SK-N-SH (cell line): Measurements from ENCODE around the gene LECT2. TPM values are rescaled to one million over a fixed set of nuclear protein-coding genes. Genes with fewer than 3 reads are reported as not detected.
A peak's percentile ranks its signal among the peaks of the same experiment; 100 is the strongest.

Experiments used
- CTCF ChIA-PET: fragments of 300-600, 350-600 bp; formaldehyde crosslinking; extraction: SDS; loops from one replicate; lab custom pipeline; 2021; lab: Yijun Ruan, JAX
- POLR2A ChIA-PET: fragments of 350-600 bp; sonication (Branson Sonifier 250); formaldehyde crosslinking; extraction: SDS; loops from one replicate; lab custom pipeline; 2020; ENCODE audit warnings: antibody characterized with exemption, inconsistent platforms; lab: Yijun Ruan, JAX
- DNase-seq: peaks from one replicate; pipeline ENCODE4 v3.0.0; 2012
- H2AFZ ChIP-seq: fragments of 200-600 bp; sonication (generic); 2 replicates; pipeline ENCODE4 v1.8.1; 2016; ENCODE audit warnings: antibody characterized with exemption, mild to moderate bottlenecking, low read depth
- H3F3A ChIP-seq: fragments of 200-600 bp; sonication (generic); replicated peaks from 2 replicates; pipeline ENCODE3; 2016; ENCODE audit warnings: antibody characterized with exemption, mild to moderate bottlenecking; ENCODE audit not compliant: insufficient read depth
- H3K27ac ChIP-seq, 2 experiments: fragments of 200-500 bp in 1 of 2; fragments of 200-600 bp in 1 of 2; sonication (Bioruptor generic) in 1 of 2; sonication (generic), shearing (Covaris generic) in 1 of 2; 2 replicates each; pipeline versions ENCODE4 v1.5.1 to v1.6.1; 2014 to 2016; ENCODE audit warnings: low read depth in 2 of 2, inconsistent platforms in 1 of 2, low read length in 1 of 2, mild to moderate bottlenecking in 1 of 2, mixed read lengths in 1 of 2
- H3K27me3 ChIP-seq: fragments of 200-600 bp; sonication (generic), shearing (Covaris generic); 2 replicates; pipeline ENCODE4 v1.6.1; 2016; ENCODE audit warnings: mixed run types; ENCODE audit not compliant: insufficient read depth
- H3K36me3 ChIP-seq, 2 experiments: fragments of 200-500 bp in 1 of 2; fragments of 200-600 bp in 1 of 2; sonication (Bioruptor generic) in 1 of 2; sonication (generic) in 1 of 2; replicated peaks in 1 of 2; 2 replicates each; pipeline versions ENCODE3 to v1.5.1; 2014 to 2016; ENCODE audit warnings: low read length in 1 of 2, mild to moderate bottlenecking in 1 of 2; ENCODE audit not compliant: insufficient read depth in 2 of 2, control insufficient read depth in 1 of 2
- H3K4me1 ChIP-seq, 2 experiments: fragments of 200-500 bp in 1 of 2; fragments of 200-600 bp in 1 of 2; sonication (Bioruptor generic) in 1 of 2; sonication (generic), shearing (Covaris generic) in 1 of 2; 2 replicates each; pipeline versions ENCODE4 v1.5.1 to v1.6.1; 2014 to 2016; ENCODE audit warnings: low read depth in 1 of 2, low read length in 1 of 2, mixed run types in 1 of 2; ENCODE audit not compliant: insufficient read depth in 2 of 2, control insufficient read depth in 1 of 2
- H3K4me2 ChIP-seq: fragments of 200-600 bp; sonication (generic), shearing (Covaris generic); 2 replicates; pipeline ENCODE4 v1.6.1; 2017; ENCODE audit warnings: mixed run types
- H3K4me3 ChIP-seq, 2 experiments: fragments of 200-500 bp in 1 of 2; fragments of 200-600 bp in 1 of 2; sonication (Bioruptor generic) in 1 of 2; sonication (generic), shearing (Covaris generic) in 1 of 2; 2 replicates each; pipeline versions ENCODE4 v1.5.1 to v1.8.1; 2014 to 2016; ENCODE audit warnings: low read depth in 2 of 2, inconsistent platforms in 1 of 2, low read length in 1 of 2, mild to moderate bottlenecking in 1 of 2, mixed read lengths in 1 of 2, moderate library complexity in 1 of 2
- H3K79me2 ChIP-seq: fragments of 200-600 bp; sonication (generic); 2 replicates; pipeline ENCODE4 v1.8.1; 2017; ENCODE audit warnings: mild to moderate bottlenecking; ENCODE audit not compliant: insufficient read depth
- H3K9ac ChIP-seq: fragments of 200-600 bp; sonication (generic); 2 replicates; pipeline ENCODE4 v1.6.1; 2017; ENCODE audit warnings: mixed run types
- H3K9me2 ChIP-seq: fragments of 200-600 bp; sonication (generic); 2 replicates; pipeline ENCODE4 v1.6.1; 2017; ENCODE audit warnings: mixed run types
- H3K9me3 ChIP-seq: fragments of 200-600 bp; sonication (generic); 2 replicates; pipeline ENCODE4 v1.6.1; 2017; ENCODE audit warnings: mixed run types, mild to moderate bottlenecking, moderate library complexity
- H4K20me1 ChIP-seq: fragments of 200-600 bp; sonication (generic); 2 replicates; pipeline ENCODE4 v1.6.1; 2017; ENCODE audit warnings: mild to moderate bottlenecking, mixed run types; ENCODE audit not compliant: insufficient read depth
- CHD2 ChIP-seq: fragments of 150-350 bp; IDR thresholded peaks from 2 replicates; pipeline ENCODE4 v1.6.1; 2018; ENCODE audit warnings: low read length; ENCODE audit not compliant: partially characterized antibody
- FOSL2 ChIP-seq: IDR thresholded peaks from 2 replicates; pipeline ENCODE4 v1.4.0; 2012; ENCODE audit warnings: low read depth, mild to moderate bottlenecking, moderate library complexity, borderline replicate concordance
- FOXJ3 ChIP-seq: sonication (generic); formaldehyde crosslinking; IDR thresholded peaks from 2 replicates; pipeline ENCODE4 v1.5.1; 2020; ENCODE audit warnings: mild to moderate bottlenecking, missing genetic modification reagents
- MEF2A ChIP-seq: IDR thresholded peaks from 2 replicates; pipeline ENCODE4 v1.4.0; 2012; ENCODE audit warnings: low read depth, borderline replicate concordance
- RAD21 ChIP-seq: IDR thresholded peaks from 2 replicates; pipeline ENCODE4 v1.6.1; 2012; ENCODE audit warnings: mild to moderate bottlenecking, low read length
- SMC3 ChIP-seq: IDR thresholded peaks from 2 replicates; pipeline ENCODE4 v1.6.1; 2012; ENCODE audit warnings: low read depth, low read length, improper control_type of control experiment
- TAF1 ChIP-seq: IDR thresholded peaks from 2 replicates; pipeline ENCODE4 v1.6.1; 2012; ENCODE audit warnings: low read depth, mild to moderate bottlenecking, low read length, moderate library complexity, borderline replicate concordance
- TCF12 ChIP-seq: IDR thresholded peaks from 2 replicates; pipeline ENCODE4 v1.4.0; 2012
- WGBS: methylation state at CpG from one replicate; pipeline ENCODE4 v1.1.6; 2017; ENCODE audit warnings: low lambda C conversion rate; 5-methylcytosine and 5-hydroxymethylcytosine counted together
- polyA plus RNA-seq, 3 experiments: library from polyadenylated mRNA; depleted of rRNA; stranded (reverse); fragments of >200 nt; gene quantifications; 2 replicates each; pipeline ENCODE4 v1.2.3, GENCODE V29; 2012
- TF ChIP-seq, protein P1 (sequence below): IDR thresholded peaks from 2 replicates; pipeline ENCODE4 v1.4.0; 2012; ENCODE audit warnings: low read depth
- TF ChIP-seq, protein P2 (sequence below): IDR thresholded peaks from 2 replicates; pipeline ENCODE4 v1.4.0; 2012; ENCODE audit warnings: low read depth, borderline replicate concordance
- TF ChIP-seq, protein P3 (sequence below): IDR thresholded peaks from 2 replicates; pipeline ENCODE4 v1.4.0; 2012; ENCODE audit warnings: low read depth, borderline replicate concordance

Gene LECT2
- polyA plus RNA-seq, 1 of the 3 experiments (the other 2 are of a cell fraction), result 0.18 TPM

DNA sequence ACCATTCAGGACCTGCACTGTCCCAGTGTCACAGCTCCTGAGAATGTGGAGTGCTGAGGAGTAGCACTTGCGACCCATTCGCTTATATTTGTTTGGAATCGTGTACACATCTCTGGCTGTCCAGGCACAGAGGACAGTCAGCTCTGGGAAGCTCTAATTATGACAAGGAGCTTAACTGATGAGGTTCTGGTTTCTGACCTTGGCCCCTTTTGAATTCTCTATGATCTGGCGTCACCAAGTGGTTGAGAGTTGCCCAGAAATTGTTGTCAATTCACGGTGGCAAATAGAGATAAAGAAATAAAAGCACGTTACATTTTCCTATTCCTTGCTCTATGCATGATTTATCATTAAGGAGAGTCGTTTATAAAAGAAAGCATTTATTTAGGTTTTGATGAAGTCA lies 34.9 kb upstream of the LECT2 start:
- H3K4me3 ChIP-seq, result no peak overlapping the region
- CTCF ChIA-PET, result interaction anchor here (1.0 to 1.1 kb wide), 3 partner anchors 13 to 185 kb away, joined by 3 to 4 read pairs (median 3); no protein-coding TSS in a partner anchor
- TF ChIP-seq RAD21 (peak; percentile 31), TCF12 (no peak), FOSL2 (no peak)
- TF ChIP-seq, protein P1, sequence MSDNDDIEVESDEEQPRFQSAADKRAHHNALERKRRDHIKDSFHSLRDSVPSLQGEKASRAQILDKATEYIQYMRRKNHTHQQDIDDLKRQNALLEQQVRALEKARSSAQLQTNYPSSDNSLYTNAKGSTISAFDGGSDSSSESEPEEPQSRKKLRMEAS, result no peak
- no peak overlapping the region for H2AFZ ChIP-seq
- no peaks in the 10 kb centered on the region for H3K9me2 ChIP-seq
- H3K27ac ChIP-seq, result no peak overlapping the region
- 95% methylated on average over 7 of the region's 7 CpGs for WGBS
- no peak for DNase-seq
- H3F3A ChIP-seq, result peaks cover 49% of the 10 kb centered on the region
- POLR2A ChIA-PET, result no interaction called here
- no peak overlapping the region for H3K4me2 ChIP-seq
- H3K27me3 ChIP-seq, result no peaks in the 10 kb centered on the region
- H3K36me3 ChIP-seq, result no peaks in the 10 kb centered on the region
- H3K79me2 ChIP-seq, result no peaks in the 10 kb centered on the region
- H4K20me1 ChIP-seq, result no peaks in the 10 kb centered on the region
- H3K9me3 ChIP-seq, result peaks cover 4% of the 10 kb centered on the region
- peaks cover 25 to 26% of the 10 kb centered on the region in 2 experiments for H3K4me1 ChIP-seq
- H3K9ac ChIP-seq, result no peak overlapping the region

DNA sequence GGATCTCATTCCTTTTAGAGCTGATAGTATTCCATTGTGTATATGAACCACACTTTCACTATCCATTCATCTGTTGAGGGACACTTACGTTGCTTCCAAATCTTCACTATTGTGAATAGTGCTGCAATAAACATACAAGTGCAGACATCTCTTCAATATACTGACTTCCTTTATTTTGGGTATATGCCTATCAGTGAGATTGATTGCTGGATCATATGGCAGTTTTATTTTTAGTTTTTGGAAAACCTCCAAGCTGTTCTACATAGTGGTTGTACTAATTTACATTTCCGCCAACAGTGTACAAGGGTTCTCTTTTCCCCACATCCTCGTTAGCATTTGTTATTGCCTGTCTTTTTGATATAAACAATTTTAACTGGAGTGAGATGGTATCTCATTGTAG lies 33.8 kb upstream of the LECT2 start:
- H3K27me3 ChIP-seq, result no peaks in the 10 kb centered on the region
- no peak overlapping the region for H3K27ac ChIP-seq
- H3K4me2 ChIP-seq, result no peak overlapping the region
- no peaks in the 10 kb centered on the region for H3K36me3 ChIP-seq
- no peak overlapping the region for H3K4me3 ChIP-seq
- no peaks in the 10 kb centered on the region for H4K20me1 ChIP-seq
- peaks cover 37% of the 10 kb centered on the region for H3F3A ChIP-seq
- H3K9me2 ChIP-seq, result no peaks in the 10 kb centered on the region
- DNase-seq, result no peak
- peaks cover 16% of the 10 kb centered on the region in 2 experiments for H3K4me1 ChIP-seq
- H3K9me3 ChIP-seq, result peaks cover 4% of the 10 kb centered on the region
- H3K9ac ChIP-seq, result no peak overlapping the region
- ChIA-PET CTCF (interaction anchor here (1.0 kb wide), 1 partner anchor 223 kb away, joined by 3 read pairs; no protein-coding TSS in a partner anchor), POLR2A (no interaction called here)
- H3K79me2 ChIP-seq, result no peaks in the 10 kb centered on the region
- TF ChIP-seq RAD21, result no peak
- TF ChIP-seq, protein P1, result no peak
- no peak for TF ChIP-seq TCF12
- no peak for TF ChIP-seq SMC3
- TF ChIP-seq FOXJ3, result no peak
- TF ChIP-seq TAF1, result no peak
- TF ChIP-seq CHD2, result no peak
- TF ChIP-seq, protein P2, sequence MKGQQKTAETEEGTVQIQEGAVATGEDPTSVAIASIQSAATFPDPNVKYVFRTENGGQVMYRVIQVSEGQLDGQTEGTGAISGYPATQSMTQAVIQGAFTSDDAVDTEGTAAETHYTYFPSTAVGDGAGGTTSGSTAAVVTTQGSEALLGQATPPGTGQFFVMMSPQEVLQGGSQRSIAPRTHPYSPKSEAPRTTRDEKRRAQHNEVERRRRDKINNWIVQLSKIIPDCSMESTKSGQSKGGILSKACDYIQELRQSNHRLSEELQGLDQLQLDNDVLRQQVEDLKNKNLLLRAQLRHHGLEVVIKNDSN, result no peak
- TF ChIP-seq, protein P3, sequence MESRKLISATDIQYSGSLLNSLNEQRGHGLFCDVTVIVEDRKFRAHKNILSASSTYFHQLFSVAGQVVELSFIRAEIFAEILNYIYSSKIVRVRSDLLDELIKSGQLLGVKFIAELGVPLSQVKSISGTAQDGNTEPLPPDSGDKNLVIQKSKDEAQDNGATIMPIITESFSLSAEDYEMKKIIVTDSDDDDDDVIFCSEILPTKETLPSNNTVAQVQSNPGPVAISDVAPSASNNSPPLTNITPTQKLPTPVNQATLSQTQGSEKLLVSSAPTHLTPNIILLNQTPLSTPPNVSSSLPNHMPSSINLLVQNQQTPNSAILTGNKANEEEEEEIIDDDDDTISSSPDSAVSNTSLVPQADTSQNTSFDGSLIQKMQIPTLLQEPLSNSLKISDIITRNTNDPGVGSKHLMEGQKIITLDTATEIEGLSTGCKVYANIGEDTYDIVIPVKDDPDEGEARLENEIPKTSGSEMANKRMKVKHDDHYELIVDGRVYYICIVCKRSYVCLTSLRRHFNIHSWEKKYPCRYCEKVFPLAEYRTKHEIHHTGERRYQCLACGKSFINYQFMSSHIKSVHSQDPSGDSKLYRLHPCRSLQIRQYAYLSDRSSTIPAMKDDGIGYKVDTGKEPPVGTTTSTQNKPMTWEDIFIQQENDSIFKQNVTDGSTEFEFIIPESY, result no peak
- no peak for TF ChIP-seq MEF2A
- 94% methylated on average over 3 of the region's 3 CpGs for WGBS
- H2AFZ ChIP-seq, result no peak overlapping the region
